Activated CD8-positive, alpha-beta T cell treated with anti-CD3 and anti-CD28 coated beads for 36 hours (primary cell): ENCODE data around the gene IL1RAP. TPM values are rescaled to one million over a fixed set of nuclear protein-coding genes. Genes with fewer than 3 reads are reported as not detected.
"Not testable (repeated sequence)": the region's sequence is repeated elsewhere in the genome, so short reads cannot be mapped to it uniquely, and the experiment has no call there.

Source experiments
- ATAC-seq: fragments of 200-7000 bp; cut with Tn5 transposase; one replicate; pipeline ENCODE4 v1.10.0; 2021; ENCODE audit warnings: mild to moderate bottlenecking, moderate library complexity
- CTCF ChIA-PET: fragments of 350-600 bp; sonication (Branson Sonifier 250); formaldehyde crosslinking; loops from one replicate; lab custom pipeline; 2021; ENCODE audit warnings: antibody characterized with exemption; lab: Charles Lee
- POLR2A ChIA-PET: fragments of 350-600 bp; sonication (Branson Sonifier 250); formaldehyde crosslinking; loops from one replicate; lab custom pipeline; 2021; ENCODE audit warnings: antibody characterized with exemption; lab: Charles Lee
- DNase-seq: peaks from one replicate; pipeline ENCODE4 v3.0.0-alpha.2; 2020
- H3K27ac Mint-ChIP-seq: one replicate; pipeline ENCODE4 v1.8.0; 2021; ENCODE audit warnings: mild to moderate bottlenecking, mixed read lengths
- H3K27me3 Mint-ChIP-seq: one replicate; pipeline ENCODE4 v1.8.0; 2021; ENCODE audit warnings: mixed read lengths
- H3K36me3 Mint-ChIP-seq: one replicate; pipeline ENCODE4 v1.8.0; 2021; ENCODE audit warnings: low read depth, mixed read lengths
- H3K4me1 Mint-ChIP-seq: one replicate; pipeline ENCODE4 v1.8.0; 2021; ENCODE audit warnings: low read depth, mixed read lengths
- H3K4me3 Mint-ChIP-seq: one replicate; pipeline ENCODE4 v1.8.0; 2021; ENCODE audit warnings: mild to moderate bottlenecking, moderate library complexity, mixed read lengths
- H3K9me3 Mint-ChIP-seq: one replicate; pipeline ENCODE4 v1.8.0; 2021; ENCODE audit warnings: mixed read lengths
- intact Hi-C: fragments of 100-400 bp; cut with micrococcal nuclease; formaldehyde crosslinking; loops from one replicate; pipeline ENCODE4 v1.10.0; 2022
- total RNA-seq, 2 experiments: library from RNA; stranded (reverse); gene quantifications; one replicate each; pipeline ENCODE4 v1.2.3, GENCODE V29; 2021
- TF ChIP-seq, protein P1 (sequence below): fragments of 200-600 bp; IDR thresholded peaks from one replicate; pipeline ENCODE4 v1.8.0; 2022; ENCODE audit warnings: antibody characterized with exemption, mild to moderate bottlenecking

The IL1RAP gene
- total RNA-seq, 2 experiments from 2014 or later: 18.8 to 20.2 TPM

DNA sequence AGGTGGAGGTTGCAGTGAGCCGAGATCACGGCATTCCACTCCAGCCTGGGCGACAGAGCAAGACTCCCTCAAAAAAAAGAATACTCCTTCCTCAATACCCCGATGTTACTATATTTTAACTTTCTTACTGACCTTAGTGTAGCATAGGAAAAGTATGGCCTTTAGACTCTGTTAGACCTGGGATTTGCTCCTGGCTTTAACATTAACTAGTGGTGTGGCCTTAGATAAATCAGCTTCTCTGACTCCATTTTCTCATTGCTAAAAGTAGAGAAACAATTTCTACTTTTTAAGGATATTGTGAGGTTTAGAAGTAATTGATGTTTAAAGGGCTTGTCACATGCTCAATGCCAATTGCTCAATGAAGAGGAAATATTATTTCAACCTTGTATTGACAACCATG, 7.6 kb upstream of the IL1RAP start:
- Mint-ChIP-seq H3K4me3 (no peak overlapping the region), H3K27ac (no peak overlapping the region), H3K27me3 (peaks cover 13% of the 10 kb centered on the region), H3K9me3 (no peaks in the 10 kb centered on the region), H3K4me1 (peaks cover 3% of the 10 kb centered on the region), H3K36me3 (no peaks in the 10 kb centered on the region)
- CTCF ChIA-PET: interaction anchor here (0.6 to 1.3 kb wide), 2 partner anchors 17 to 184 kb away, joined by 3 to 4 read pairs; no protein-coding TSS in a partner anchor
- intact Hi-C loops: no loop called here
- POLR2A ChIA-PET: no interaction called here
- TF ChIP-seq, protein P1, sequence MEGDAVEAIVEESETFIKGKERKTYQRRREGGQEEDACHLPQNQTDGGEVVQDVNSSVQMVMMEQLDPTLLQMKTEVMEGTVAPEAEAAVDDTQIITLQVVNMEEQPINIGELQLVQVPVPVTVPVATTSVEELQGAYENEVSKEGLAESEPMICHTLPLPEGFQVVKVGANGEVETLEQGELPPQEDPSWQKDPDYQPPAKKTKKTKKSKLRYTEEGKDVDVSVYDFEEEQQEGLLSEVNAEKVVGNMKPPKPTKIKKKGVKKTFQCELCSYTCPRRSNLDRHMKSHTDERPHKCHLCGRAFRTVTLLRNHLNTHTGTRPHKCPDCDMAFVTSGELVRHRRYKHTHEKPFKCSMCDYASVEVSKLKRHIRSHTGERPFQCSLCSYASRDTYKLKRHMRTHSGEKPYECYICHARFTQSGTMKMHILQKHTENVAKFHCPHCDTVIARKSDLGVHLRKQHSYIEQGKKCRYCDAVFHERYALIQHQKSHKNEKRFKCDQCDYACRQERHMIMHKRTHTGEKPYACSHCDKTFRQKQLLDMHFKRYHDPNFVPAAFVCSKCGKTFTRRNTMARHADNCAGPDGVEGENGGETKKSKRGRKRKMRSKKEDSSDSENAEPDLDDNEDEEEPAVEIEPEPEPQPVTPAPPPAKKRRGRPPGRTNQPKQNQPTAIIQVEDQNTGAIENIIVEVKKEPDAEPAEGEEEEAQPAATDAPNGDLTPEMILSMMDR: no peak
- no peak for ATAC-seq
- no peak for DNase-seq

DNA sequence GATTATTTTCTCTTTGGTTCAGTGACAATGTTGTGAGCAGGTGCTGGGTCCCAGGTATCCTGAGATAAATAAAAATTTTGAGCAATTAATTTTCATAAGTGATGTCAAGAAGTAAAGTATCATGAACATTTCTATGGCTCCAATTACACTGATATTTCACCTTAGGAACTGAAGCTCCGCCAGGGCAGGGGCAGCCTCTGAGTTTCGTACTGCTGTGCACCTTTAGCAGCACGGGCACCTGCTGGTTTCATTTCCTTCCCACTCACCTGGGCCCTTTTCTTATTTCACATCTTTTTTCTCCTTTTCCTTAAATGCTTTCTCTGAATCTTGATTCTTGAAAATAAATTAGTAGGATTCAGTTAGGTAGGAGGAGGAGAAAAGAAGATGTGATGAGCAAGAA, 1.2 kb upstream of the IL1RAP start:
- Mint-ChIP-seq H3K4me3 (peak overlapping the region; percentile 83), H3K9me3 (no peaks in the 10 kb centered on the region), H3K4me1 (peaks cover 32% of the 10 kb centered on the region), H3K27me3 (no peaks in the 10 kb centered on the region), H3K36me3 (peaks cover 9% of the 10 kb centered on the region), H3K27ac (peak overlapping the region; percentile 76)
- no peak for ATAC-seq
- POLR2A ChIA-PET: interaction anchor here (0.6 to 1.4 kb wide), 2 partner anchors 74 to 106 kb away, joined by 3 to 4 read pairs; no protein-coding TSS in a partner anchor
- TF ChIP-seq, protein P1: no peak
- intact Hi-C loops: loop anchor here (5.0 kb wide), 2 partner anchors 105 to 185 kb away; no protein-coding TSS in a partner anchor
- CTCF ChIA-PET: interaction anchor here (1.6 kb wide), 1 partner anchor 75 kb away, joined by 6 read pairs; no protein-coding TSS in a partner anchor
- no peak for DNase-seq

DNA sequence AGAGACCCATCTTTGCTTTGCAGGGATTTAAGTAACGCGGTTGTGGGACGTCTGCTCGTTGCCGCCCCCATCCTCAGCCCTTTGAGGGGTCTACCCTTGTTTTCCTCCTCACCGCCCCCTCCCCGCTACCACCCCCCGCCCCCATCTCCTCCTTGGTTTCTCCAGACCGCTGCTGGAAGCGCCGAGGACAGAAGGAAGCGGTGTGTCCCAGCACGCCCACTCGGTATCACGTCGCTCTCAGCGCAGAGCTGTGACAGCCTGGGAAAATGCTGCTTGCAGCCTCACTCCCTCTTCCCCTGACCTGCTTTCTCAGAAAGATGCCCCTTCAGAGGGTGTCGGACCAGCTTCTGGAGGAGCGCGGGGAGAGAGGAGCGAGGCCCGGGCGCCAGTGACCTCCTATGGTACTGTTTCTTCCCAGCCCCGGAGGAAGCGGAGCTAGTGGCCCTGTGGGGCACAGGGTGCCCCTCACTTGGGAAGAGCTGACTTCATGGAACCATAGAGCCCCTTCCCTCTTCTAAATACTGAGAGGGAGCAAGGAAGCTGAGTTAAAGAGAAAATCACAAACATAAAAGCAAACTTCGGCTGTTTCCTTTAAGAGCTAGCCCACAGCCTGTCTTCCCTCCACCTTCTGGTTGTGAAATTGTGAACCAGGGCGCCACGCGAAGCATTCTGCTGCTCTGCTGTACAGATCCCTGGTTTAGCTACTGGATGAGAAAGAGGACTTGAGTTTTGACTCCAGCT, 698 bp downstream of the IL1RAP start:
- CTCF ChIA-PET: interaction anchor here (0.6 to 1.9 kb wide), 21 partner anchors 9 to 182 kb away, joined by 3 to 8 read pairs (median 3); no protein-coding TSS in a partner anchor
- Mint-ChIP-seq H3K4me1 (peaks cover 35% of the 10 kb centered on the region), H3K27ac (peak overlapping the region; percentile 75), H3K36me3 (peaks cover 24% of the 10 kb centered on the region), H3K27me3 (no peaks in the 10 kb centered on the region), H3K9me3 (peaks cover 2% of the 10 kb centered on the region), H3K4me3 (peak overlapping the region; percentile 83)
- peak; percentile 48 for DNase-seq
- TF ChIP-seq, protein P1: no peak
- intact Hi-C loops: loop anchor here (2.0 to 5.0 kb wide), 4 partner anchors 48 to 183 kb away; no protein-coding TSS in a partner anchor
- POLR2A ChIA-PET: interaction anchor here (1.2 to 1.7 kb wide), 5 partner anchors 19 to 104 kb away, joined by 3 to 7 read pairs (median 4); no protein-coding TSS in a partner anchor
- peak; percentile 0 for ATAC-seq

DNA sequence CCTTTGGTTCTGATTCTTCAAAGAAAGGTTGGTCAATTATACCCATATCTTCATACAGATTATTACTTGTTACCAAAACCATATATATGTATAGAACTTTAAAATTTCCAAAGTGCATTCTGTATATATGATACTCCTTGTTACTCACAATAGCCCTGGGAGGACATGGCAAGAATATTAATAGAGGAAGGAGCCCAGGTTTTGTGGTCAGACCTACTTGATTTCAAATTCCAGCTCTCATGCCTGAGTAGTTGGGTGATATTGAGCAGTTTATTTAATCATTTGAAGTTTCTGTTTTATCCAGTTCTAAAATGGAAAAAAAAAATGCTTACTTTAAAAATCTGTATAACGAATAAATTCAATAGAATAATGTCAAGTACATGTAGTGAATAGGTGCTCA, 2.5 kb downstream of the IL1RAP start:
- peaks cover 39% of the 10 kb centered on the region for H3K4me1 Mint-ChIP-seq
- POLR2A ChIA-PET: no interaction called here
- intact Hi-C loops: loop anchor here (5.0 kb wide), 1 partner anchor 46 kb away; no protein-coding TSS in a partner anchor
- H3K27me3 Mint-ChIP-seq: no peaks in the 10 kb centered on the region
- CTCF ChIA-PET: interaction anchor here (1.0 kb wide), 1 partner anchor 9 kb away, joined by 3 read pairs; no protein-coding TSS in a partner anchor
- peaks cover 24% of the 10 kb centered on the region for H3K36me3 Mint-ChIP-seq
- DNase-seq (no peak), ATAC-seq (no peak)
- TF ChIP-seq, protein P1: no peak
- peak overlapping the region; percentile 83 for H3K4me3 Mint-ChIP-seq
- H3K27ac Mint-ChIP-seq: no peak overlapping the region
- H3K9me3 Mint-ChIP-seq: peaks cover 2% of the 10 kb centered on the region

DNA sequence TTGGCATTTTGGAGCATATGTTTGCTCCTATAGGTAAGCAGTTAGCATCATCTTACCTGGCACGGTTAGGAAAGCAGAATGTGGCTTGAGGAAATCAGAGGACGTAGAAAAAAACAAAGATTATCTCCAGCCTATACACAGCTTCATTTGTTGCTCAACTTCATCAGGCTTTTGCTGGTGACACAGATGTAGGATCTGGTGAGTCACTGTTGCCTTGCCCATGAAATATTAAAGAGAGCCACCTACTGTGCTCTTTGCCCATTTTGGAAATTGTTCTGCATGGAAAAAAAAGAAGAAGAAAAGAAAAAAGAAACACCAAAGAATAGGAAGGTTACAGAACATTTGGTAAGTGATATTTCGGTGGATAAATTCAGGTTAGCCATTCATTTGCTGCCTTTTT, 3.8 kb downstream of the IL1RAP start:
- Mint-ChIP-seq H3K4me1 (peaks cover 40% of the 10 kb centered on the region), H3K27me3 (no peaks in the 10 kb centered on the region), H3K36me3 (peaks cover 27% of the 10 kb centered on the region), H3K9me3 (peaks cover 2% of the 10 kb centered on the region), H3K27ac (no peak overlapping the region), H3K4me3 (no peak overlapping the region)
- DNase-seq (no peak), ATAC-seq (no peak)
- intact Hi-C loops: loop anchor here (5.0 kb wide), 1 partner anchor 45 kb away; no protein-coding TSS in a partner anchor
- TF ChIP-seq, protein P1: no peak
- CTCF ChIA-PET: no interaction called here
- POLR2A ChIA-PET: interaction anchor here (0.9 kb wide), 1 partner anchor 76 kb away, joined by 3 read pairs; no protein-coding TSS in a partner anchor

DNA sequence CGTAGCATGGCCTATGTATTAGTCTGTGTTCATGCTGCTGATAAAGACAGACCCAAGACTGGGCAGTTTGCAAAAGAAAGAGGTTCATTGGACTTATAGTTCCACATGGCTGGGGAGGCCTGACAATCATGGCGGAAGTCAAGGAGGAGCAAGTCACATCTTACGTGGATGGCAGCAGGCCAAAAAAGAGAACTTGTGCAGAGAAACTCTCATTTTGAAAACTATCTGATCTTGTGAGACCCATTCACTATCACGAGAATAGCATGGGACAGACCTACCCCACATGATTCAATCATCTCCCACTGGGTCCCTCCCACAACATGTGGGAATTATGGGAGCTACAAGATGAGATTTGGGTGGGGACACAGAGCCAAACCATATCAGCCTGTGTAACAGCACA, 4.6 kb downstream of the IL1RAP start:
- intact Hi-C loops: loop anchor here (5.0 kb wide), 1 partner anchor 44 kb away; no protein-coding TSS in a partner anchor
- H3K36me3 Mint-ChIP-seq: peaks cover 33% of the 10 kb centered on the region
- POLR2A ChIA-PET: interaction anchor here (0.9 kb wide), 1 partner anchor 75 kb away, joined by 3 read pairs; no protein-coding TSS in a partner anchor
- CTCF ChIA-PET, H3K27ac Mint-ChIP-seq, H3K27me3 Mint-ChIP-seq, H3K4me3 Mint-ChIP-seq, H3K9me3 Mint-ChIP-seq, ATAC-seq, DNase-seq: not testable (repeated sequence)
- peaks cover 33% of the 10 kb centered on the region for H3K4me1 Mint-ChIP-seq
